ENCODE results near the gene PLSCR2. TPM values are rescaled to one million over a fixed set of nuclear protein-coding genes. Genes with fewer than 3 reads are reported as not detected.

The PLSCR2 gene
- total and polyA plus RNA-seq, 9 of the 15 experiments (the other 6 are each of a cell fraction or from before 2014, with no cell fraction given), result 0.07 to 0.49 (median 0.25) TPM; not detected in 4

DNA sequence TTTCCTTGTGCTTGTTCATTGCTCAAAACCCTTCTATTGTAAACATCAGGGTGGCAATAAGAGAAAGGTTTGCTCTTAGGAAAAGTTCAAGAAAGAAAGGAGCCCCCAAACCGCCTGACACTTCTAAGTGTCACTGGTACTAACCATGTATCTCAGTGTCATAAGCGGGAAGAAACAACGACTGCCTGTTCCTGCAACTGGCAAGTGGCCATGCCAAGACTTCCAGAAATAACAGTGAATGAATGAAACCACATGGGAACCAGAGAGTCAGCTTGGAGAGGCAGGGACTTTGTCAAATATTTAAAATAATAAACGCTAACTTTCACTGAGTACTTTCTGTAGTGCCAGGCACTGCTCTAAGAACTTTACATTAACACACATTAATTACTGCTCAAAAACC is 1.1 kb downstream of the PLSCR2 start:
- CTCF ChIA-PET (ENCODE audit: low intra/inter-chr PET ratio), result no interaction called here
- in situ Hi-C loops (cut with MboI) (no loop called here), intact Hi-C loops (cut with micrococcal nuclease) (loop anchor here (2.0 to 5.0 kb wide), 3 partner anchors 29 to 99 kb away; no protein-coding TSS in a partner anchor)
- WGBS (ENCODE audit: insufficient coverage, low coverage, missing lambda C conversion rate), result 37% methylated on average over 3 of the region's 4 CpGs
- TF ChIP-seq TCF3 (CRISPR knock-in tag; IDR thresholded peaks at IDR 0.05) (no peak), ZFX (CRISPR knock-in tag; IDR thresholded peaks at IDR 0.05) (no peak), NUFIP1 (IDR thresholded peaks at IDR 0.05; ENCODE audit: partially characterized antibody) (no peak), SPI1 (IDR thresholded peaks at IDR 0.05; ENCODE audit: borderline replicate concordance, low read depth, low read length) (no peak), RFX7 (CRISPR knock-in tag; IDR thresholded peaks at IDR 0.05) (no peak), ESRRA (IDR thresholded peaks at IDR 0.05; ENCODE audit: borderline replicate concordance, low read depth) (no peak), E2F4 (CRISPR knock-in tag; IDR thresholded peaks at IDR 0.05; ENCODE audit: low read depth) (no peak), KAT7 (CRISPR knock-in tag; IDR thresholded peaks at IDR 0.05; ENCODE audit: borderline replicate concordance) (no peak), GABPB2 (CRISPR knock-in tag; conservative IDR thresholded peaks at IDR 0.05) (no peak), BRCA1 (IDR thresholded peaks at IDR 0.05) (no peak), BRCA1 (CRISPR knock-in tag; IDR thresholded peaks at IDR 0.05) (no peak), THRAP3 (IDR thresholded peaks at IDR 0.05; ENCODE audit: borderline replicate concordance) (no peak), HMG20A (CRISPR knock-in tag; conservative IDR thresholded peaks at IDR 0.05) (no peak), TAF9B (IDR thresholded peaks at IDR 0.05; ENCODE audit: partially characterized antibody) (no peak)
- TF ChIP-seq, protein P1, sequence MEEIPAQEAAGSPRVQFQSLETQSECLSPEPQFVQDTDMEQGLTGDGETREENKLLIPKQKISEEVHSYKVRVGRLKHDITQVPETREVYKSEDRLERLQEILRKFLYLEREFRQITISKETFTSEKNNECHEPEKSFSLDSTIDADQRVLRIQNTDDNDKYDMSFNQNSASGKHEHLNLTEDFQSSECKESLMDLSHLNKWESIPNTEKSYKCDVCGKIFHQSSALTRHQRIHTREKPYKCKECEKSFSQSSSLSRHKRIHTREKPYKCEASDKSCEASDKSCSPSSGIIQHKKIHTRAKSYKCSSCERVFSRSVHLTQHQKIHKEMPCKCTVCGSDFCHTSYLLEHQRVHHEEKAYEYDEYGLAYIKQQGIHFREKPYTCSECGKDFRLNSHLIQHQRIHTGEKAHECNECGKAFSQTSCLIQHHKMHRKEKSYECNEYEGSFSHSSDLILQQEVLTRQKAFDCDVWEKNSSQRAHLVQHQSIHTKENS (CRISPR knock-in tag; IDR thresholded peaks at IDR 0.05), result no peak
- Histone ChIP-seq H2AFZ (ENCODE audit: low read depth, low read length) (peak overlapping the region; percentile 97), H3K9me1 (ENCODE audit: control insufficient read depth, insufficient read depth, low read length) (no peaks in the 10 kb centered on the region), H3K27ac (ENCODE audit: extremely low read depth, low read depth, low read length) (peak overlapping the region; percentile 82; the same call in 2 of the 3 replicates), H3K79me2 (ENCODE audit: control insufficient read depth, insufficient read depth, low read length) (peaks cover 2% of the 10 kb centered on the region; the same call in 2 of the 3 replicates), H4K20me1 (replicated peaks; ENCODE audit: control insufficient read depth, insufficient read depth, low read length) (no peaks in the 10 kb centered on the region), H3K36me3 (ENCODE audit: control insufficient read depth, insufficient read depth, low read length) (no peaks in the 10 kb centered on the region), H3K4me1 (replicated peaks in 1 of 2; ENCODE audit: control insufficient read depth in 2 of 2, insufficient read depth in 2 of 2, low read length in 2 of 2) (peaks cover 3 to 11% of the 10 kb centered on the region in 2 experiments; a peak in 3 of 5 replicates), H3K9me3 (replicated peaks; ENCODE audit: control insufficient read depth, insufficient read depth, low read depth, low read length) (no peaks in the 10 kb centered on the region), H3K27me3 (ENCODE audit: control insufficient read depth in 2 of 2, insufficient read depth in 2 of 2, low read length in 2 of 2) (no peaks in the 10 kb centered on the region), H3K9ac (ENCODE audit: insufficient read depth in 1 of 2, low read depth in 2 of 2, low read length in 2 of 2) (peak overlapping the region in 1 of 2 experiments; percentile 78; a peak in 2 of 4 replicates), H3K4me2 (ENCODE audit: insufficient read depth, low read length) (peak overlapping the region; percentile 85; the same call in 1 of the 2 replicates), H3K4me3 (peak overlapping the region; percentile 48; the same call in 1 of the 2 replicates)
- DNase-seq (ENCODE audit: extremely low read depth in 1 of 4, low spot score in 3 of 4), result peak in 1 of 4 experiments; percentile 16
- POLR2A ChIA-PET, result interaction anchor here (0.7 to 3.2 kb wide), 5 partner anchors 13 to 76 kb away, joined by 3 to 12 read pairs (median 5); partner anchors contain the start of gene PLSCR1
- BruUV-seq (replicated peaks), result no TSS peak
- no peak for FAIRE-seq
- ATAC-seq, result no peak
